ENCODE data around the gene CRYBB3. TPM values are rescaled to one million over a fixed set of nuclear protein-coding genes. Genes with fewer than 3 reads are reported as not detected.

Gene CRYBB3
- total RNA-seq, 1 donor from 2014 or later: 0.21 TPM

Other genes starting within 250 kb of the CRYBB3 start
- 10.5 TPM in 2 replicates for gene KIAA1671, start 247.1 kb upstream of the CRYBB3 start, total RNA-seq
- gene CRYBB2, start 19.8 kb downstream of the CRYBB3 start, total RNA-seq: not detected in 2 replicates